HepG2 (cell line): ENCODE results near the gene NEDD4L. TPM values are rescaled to one million over a fixed set of nuclear protein-coding genes. Genes with fewer than 3 reads are reported as not detected.

Experiments
- ATAC-seq: fragments of 200-7000 bp; cut with Tn5 transposase; 3 replicates; pipeline ENCODE4 v1.9.1; 2020; ENCODE audit warnings: mild to moderate bottlenecking, moderate library complexity
- BruUV-seq: library from RNA; stranded (reverse); fragments of 400-500 nt; replicated peaks from 2 replicates; lab custom pipeline; 2021; lab: Mats Ljungman, UMichigan
- CTCF ChIA-PET: fragments of 300-600 bp; formaldehyde crosslinking; extraction: SDS; loops from one replicate; lab custom pipeline; 2021; ENCODE audit warnings: low total read pairs, inconsistent platforms, low intra/inter-chr PET ratio; lab: Yijun Ruan, JAX
- POLR2A ChIA-PET: fragments of 350-600 bp; sonication (Branson Sonifier 250); formaldehyde crosslinking; loops from one replicate; lab custom pipeline; 2020; ENCODE audit warnings: antibody characterized with exemption, inconsistent platforms; lab: Yijun Ruan, JAX
- DNase-seq: peaks from one replicate; pipeline ENCODE4 v3.0.0-alpha.2; 2015; ENCODE audit warnings: low spot score
- FAIRE-seq: peaks from 3 replicates; lab custom pipeline; 2011; peaks lifted over from hg19 to GRCh38; lab: Jason Lieb, UNC
- H2AFZ ChIP-seq: one replicate; pipeline ENCODE4 v1.6.1; 2011; ENCODE audit warnings: low read length, inconsistent platforms
- H3K27ac ChIP-seq: fragments of 300-600 bp; 3 replicates; pipeline ENCODE4 v1.8.0; 2011; ENCODE audit warnings: mixed run types, mild to moderate bottlenecking, mixed read lengths, low read length, inconsistent platforms; ENCODE audit not compliant: insufficient read depth; ENCODE audit errors: extremely low read length
- H3K27me3 ChIP-seq, 2 experiments: fragments of 200-600 bp in 1 of 2; 2 replicates in 1 of 2; 3 replicates in 1 of 2; pipeline versions ENCODE4 v1.6.0 to v1.8.0; 2011; ENCODE audit warnings: low read length in 2 of 2, mild to moderate bottlenecking in 2 of 2, moderate library complexity in 2 of 2, inconsistent platforms in 1 of 2; ENCODE audit not compliant: insufficient read depth in 2 of 2, control insufficient read depth in 1 of 2
- H3K36me3 ChIP-seq, 2 experiments: fragments of 200-600 bp in 1 of 2; replicated peaks in 1 of 2; 2 replicates in 1 of 2; 3 replicates in 1 of 2; pipeline versions ENCODE4 v1.5.1 to v1.8.0; 2011; ENCODE audit warnings: low read length in 2 of 2, inconsistent platforms in 1 of 2; ENCODE audit not compliant: insufficient read depth in 2 of 2, control insufficient read depth in 1 of 2
- H3K4me1 ChIP-seq: 2 replicates; pipeline ENCODE4 v1.5.1; 2012; ENCODE audit warnings: low read length, inconsistent platforms; ENCODE audit not compliant: insufficient read depth
- H3K4me2 ChIP-seq: 2 replicates; pipeline ENCODE4 v1.6.0; 2011; ENCODE audit warnings: low read depth, low read length, inconsistent platforms
- H3K4me3 ChIP-seq, 3 experiments: fragments of 200-600 bp in 1 of 3; sonication (generic), shearing (Covaris generic) in 1 of 3; replicated peaks in 1 of 3; 2 replicates each; pipeline ENCODE4 v1.5.1; 2011 to 2016; ENCODE audit warnings: low read length in 3 of 3, inconsistent platforms in 2 of 3, low read depth in 2 of 3, mild to moderate bottlenecking in 2 of 3, control low read depth in 1 of 3, mixed read lengths in 1 of 3; ENCODE audit not compliant: insufficient read depth in 1 of 3
- H3K79me2 ChIP-seq: one replicate; pipeline ENCODE4 v1.6.1; 2011; ENCODE audit warnings: low read length, inconsistent platforms; ENCODE audit not compliant: insufficient read depth
- H3K9ac ChIP-seq: 2 replicates; pipeline ENCODE4 v1.6.0; 2011; ENCODE audit warnings: mild to moderate bottlenecking, low read depth, low read length, inconsistent platforms; ENCODE audit not compliant: insufficient read depth
- H3K9me3 ChIP-seq: 2 replicates; pipeline ENCODE4 v1.5.1; 2012; ENCODE audit warnings: mild to moderate bottlenecking, low read length
- H4K20me1 ChIP-seq: 2 replicates; pipeline ENCODE4 v1.6.0; 2011; ENCODE audit warnings: inconsistent platforms, mild to moderate bottlenecking, low read length, moderate library complexity; ENCODE audit not compliant: insufficient read depth
- CCDC6 ChIP-seq: sonication (generic); formaldehyde crosslinking; IDR thresholded peaks from 2 replicates; pipeline ENCODE4 v1.8.1; 2022; ENCODE audit warnings: mild to moderate bottlenecking, missing genetic modification reagents, moderate library complexity
- CHCHD3 ChIP-seq: sonication (generic); formaldehyde crosslinking; IDR thresholded peaks from 2 replicates; pipeline ENCODE4 v1.8.0; 2022; ENCODE audit warnings: mild to moderate bottlenecking, missing genetic modification reagents, moderate library complexity
- GPN1 ChIP-seq: sonication (generic); formaldehyde crosslinking; IDR thresholded peaks from 2 replicates; pipeline ENCODE4 v1.5.1; 2020; ENCODE audit warnings: missing genetic modification reagents, borderline replicate concordance
- NFYC ChIP-seq: IDR thresholded peaks from 2 replicates; pipeline ENCODE4 v1.6.1; 2016; ENCODE audit warnings: missing genetic modification reagents, missing compliant biosample characterization
- NONO ChIP-seq, 2 experiments: fragments of 450-650 bp in 1 of 2; sonication (generic) in 1 of 2; formaldehyde crosslinking in 1 of 2; IDR thresholded peaks in 1 of 2; conservative IDR thresholded peaks in 1 of 2; 2 replicates each; pipeline versions ENCODE4 v1.6.1 to v1.8.0; 2017 to 2022; ENCODE audit warnings: mild to moderate bottlenecking in 1 of 2, missing genetic modification reagents in 1 of 2, moderate library complexity in 1 of 2
- RFXANK ChIP-seq: IDR thresholded peaks from 2 replicates; pipeline ENCODE4 v1.6.1; 2016
- SMAD9 ChIP-seq: sonication (generic); formaldehyde crosslinking; IDR thresholded peaks from 2 replicates; pipeline ENCODE4 v1.5.1; 2020; ENCODE audit warnings: mild to moderate bottlenecking, missing genetic modification reagents
- ZBTB38 ChIP-seq: sonication (generic); formaldehyde crosslinking; IDR thresholded peaks from 2 replicates; pipeline ENCODE4 v1.5.1; 2020; ENCODE audit warnings: mild to moderate bottlenecking, missing genetic modification reagents
- ZFP90 ChIP-seq: sonication (generic); formaldehyde crosslinking; IDR thresholded peaks from 2 replicates; pipeline ENCODE4 v1.8.0; 2022; ENCODE audit warnings: missing genetic modification reagents, mild to moderate bottlenecking, inconsistent platforms, borderline replicate concordance
- ZNF558 ChIP-seq: sonication (generic); formaldehyde crosslinking; IDR thresholded peaks from 2 replicates; pipeline ENCODE4 v1.9.0; 2022; ENCODE audit warnings: mild to moderate bottlenecking, missing genetic modification reagents, borderline replicate concordance
- ZNF569 ChIP-seq: sonication (generic); formaldehyde crosslinking; IDR thresholded peaks from 2 replicates; pipeline ENCODE4 v1.5.0; 2020; ENCODE audit warnings: mild to moderate bottlenecking, missing genetic modification reagents, moderate library complexity, borderline replicate concordance
- ZNF605 ChIP-seq: sonication (generic); formaldehyde crosslinking; IDR thresholded peaks from 2 replicates; pipeline ENCODE4 v1.8.0; 2022; ENCODE audit warnings: mild to moderate bottlenecking, missing genetic modification reagents
- ZNF776 ChIP-seq: sonication (generic); formaldehyde crosslinking; IDR thresholded peaks from 2 replicates; pipeline ENCODE4 v1.4.0; 2020; ENCODE audit warnings: mild to moderate bottlenecking, missing genetic modification reagents
- ZNF777 ChIP-seq: sonication (generic); formaldehyde crosslinking; IDR thresholded peaks from 2 replicates; pipeline ENCODE4 v1.4.0; 2020; ENCODE audit warnings: missing genetic modification reagents
- WGBS: methylation state at CpG from one replicate; pipeline ENCODE4 v1.1.6; 2017; ENCODE audit warnings: low lambda C conversion rate; 5-methylcytosine and 5-hydroxymethylcytosine counted together
- in situ Hi-C: cut with HindIII; loops from 2 replicates; pipeline ENCODE4 v1.10.0; 2017; ENCODE audit warnings: low pct_unique_long_range_greater_than_20kb; ENCODE audit not compliant: extremely low pct_ligation_motif_present
- intact Hi-C: fragments of 100-400 bp; cut with micrococcal nuclease; formaldehyde crosslinking; loops from one replicate; pipeline ENCODE4 v1.10.0; 2022; ENCODE audit not compliant: unreplicated experiment
- polyA plus RNA-seq, 8 experiments: library from polyadenylated mRNA; depleted of rRNA in 3 of 8; stranded (reverse) in 7 of 8; unstranded in 1 of 8; fragments of >200 nt; fragmentation: Illumina TruSeq in 4 of 8; extraction: Trizol in 4 of 8; gene quantifications; 2 replicates each; pipeline versions ENCODE4 v1.2.1 to v1.2.3, GENCODE V29; 2011 to 2016; ENCODE audit warnings: low read depth in 4 of 8, missing spikeins in 1 of 8, mixed read lengths in 1 of 8; ENCODE audit not compliant: insufficient read depth in 1 of 8
- total RNA-seq, 5 experiments: library from RNA; depleted of rRNA; stranded (reverse); fragments of >200 nt; fragmentation: Illumina TruSeq; extraction: Trizol; gene quantifications; 2 replicates each; pipeline ENCODE4 v1.2.3, GENCODE V29; 2016; ENCODE audit warnings: low read depth in 1 of 5
- TF ChIP-seq, protein P1 (sequence below): sonication (generic); formaldehyde crosslinking; IDR thresholded peaks from 2 replicates; pipeline ENCODE4 v1.9.0; 2021; ENCODE audit warnings: missing genetic modification reagents, mild to moderate bottlenecking, borderline replicate concordance
- TF ChIP-seq, protein P2 (sequence below): sonication (generic); formaldehyde crosslinking; IDR thresholded peaks from 2 replicates; pipeline ENCODE4 v1.9.0; 2021; ENCODE audit warnings: mild to moderate bottlenecking, missing genetic modification reagents
- TF ChIP-seq, protein P3 (sequence below): sonication (generic); formaldehyde crosslinking; IDR thresholded peaks from 2 replicates; pipeline ENCODE4 v1.4.0; 2020; ENCODE audit warnings: low read depth, mild to moderate bottlenecking, missing genetic modification reagents

The NEDD4L gene
- total and polyA plus RNA-seq, 2 of the 13 experiments (the other 11 are each of a cell fraction or from before 2014, with no cell fraction given) = 168 to 390 TPM

DNA sequence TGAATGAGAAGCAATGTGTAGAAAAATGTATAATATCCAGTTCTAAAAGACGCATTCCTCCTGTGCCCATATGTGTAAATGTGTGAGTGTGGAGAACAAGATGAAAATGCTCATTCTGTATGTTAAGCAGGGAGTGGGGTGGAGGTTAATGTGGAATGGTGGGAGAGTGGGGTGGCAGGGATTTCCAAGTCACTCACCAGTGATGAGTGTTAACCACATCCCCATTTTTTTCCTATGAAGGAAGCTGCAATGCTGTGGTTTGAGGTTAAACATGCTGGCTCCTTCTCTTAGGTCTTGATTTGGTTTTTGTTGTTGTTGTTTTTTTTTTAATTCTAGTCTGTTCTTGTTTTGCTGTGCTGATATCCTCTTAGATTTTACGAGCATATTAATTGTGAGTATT lies 169.4 kb downstream of the NEDD4L start:
- 100% methylated on average over 2 of the region's 2 CpGs for WGBS
- no peaks in the 10 kb centered on the region for H4K20me1 ChIP-seq
- no peak overlapping the region for H2AFZ ChIP-seq
- intact Hi-C loops = no loop called here
- H3K4me2 ChIP-seq = no peak overlapping the region
- CTCF ChIA-PET = no interaction called here
- in situ Hi-C loops = no loop called here
- no peaks in the 10 kb centered on the region for H3K9me3 ChIP-seq
- no peaks in the 10 kb centered on the region for H3K36me3 ChIP-seq
- no peak overlapping the region for H3K9ac ChIP-seq
- FAIRE-seq = no peak
- peaks cover 11% of the 10 kb centered on the region for H3K4me1 ChIP-seq
- no peak for ATAC-seq
- POLR2A ChIA-PET = no interaction called here
- no peaks in the 10 kb centered on the region for H3K79me2 ChIP-seq
- no peak overlapping the region for H3K27ac ChIP-seq
- H3K4me3 ChIP-seq = no peak overlapping the region
- H3K27me3 ChIP-seq = no peaks in the 10 kb centered on the region
- DNase-seq = no peak
- BruUV-seq = no TSS peak
- no peak for TF ChIP-seq ZNF776 (CRISPR knock-in tag)
- TF ChIP-seq, protein P1, sequence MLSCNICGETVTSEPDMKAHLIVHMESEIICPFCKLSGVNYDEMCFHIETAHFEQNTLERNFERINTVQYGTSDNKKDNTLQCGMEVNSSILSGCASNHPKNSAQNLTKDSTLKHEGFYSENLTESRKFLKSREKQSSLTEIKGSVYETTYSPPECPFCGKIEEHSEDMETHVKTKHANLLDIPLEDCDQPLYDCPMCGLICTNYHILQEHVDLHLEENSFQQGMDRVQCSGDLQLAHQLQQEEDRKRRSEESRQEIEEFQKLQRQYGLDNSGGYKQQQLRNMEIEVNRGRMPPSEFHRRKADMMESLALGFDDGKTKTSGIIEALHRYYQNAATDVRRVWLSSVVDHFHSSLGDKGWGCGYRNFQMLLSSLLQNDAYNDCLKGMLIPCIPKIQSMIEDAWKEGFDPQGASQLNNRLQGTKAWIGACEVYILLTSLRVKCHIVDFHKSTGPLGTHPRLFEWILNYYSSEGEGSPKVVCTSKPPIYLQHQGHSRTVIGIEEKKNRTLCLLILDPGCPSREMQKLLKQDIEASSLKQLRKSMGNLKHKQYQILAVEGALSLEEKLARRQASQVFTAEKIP = no peak
- no peak for TF ChIP-seq ZBTB38
- TF ChIP-seq RFXANK (CRISPR knock-in tag) = no peak
- no peak for TF ChIP-seq CHCHD3 (CRISPR knock-in tag)
- no peak for TF ChIP-seq NFYC (CRISPR knock-in tag)
- no peak for TF ChIP-seq ZNF569
- TF ChIP-seq ZNF777 (CRISPR knock-in tag) = no peak
- TF ChIP-seq SMAD9 (CRISPR knock-in tag) = no peak
- no peak for TF ChIP-seq CCDC6 (CRISPR knock-in tag)
- TF ChIP-seq ZNF558 (CRISPR knock-in tag) = no peak
- TF ChIP-seq ZFP90 (CRISPR knock-in tag) = no peak
- TF ChIP-seq ZNF605 (CRISPR knock-in tag) = no peak
- no peak for TF ChIP-seq GPN1 (CRISPR knock-in tag)
- TF ChIP-seq, protein P2, sequence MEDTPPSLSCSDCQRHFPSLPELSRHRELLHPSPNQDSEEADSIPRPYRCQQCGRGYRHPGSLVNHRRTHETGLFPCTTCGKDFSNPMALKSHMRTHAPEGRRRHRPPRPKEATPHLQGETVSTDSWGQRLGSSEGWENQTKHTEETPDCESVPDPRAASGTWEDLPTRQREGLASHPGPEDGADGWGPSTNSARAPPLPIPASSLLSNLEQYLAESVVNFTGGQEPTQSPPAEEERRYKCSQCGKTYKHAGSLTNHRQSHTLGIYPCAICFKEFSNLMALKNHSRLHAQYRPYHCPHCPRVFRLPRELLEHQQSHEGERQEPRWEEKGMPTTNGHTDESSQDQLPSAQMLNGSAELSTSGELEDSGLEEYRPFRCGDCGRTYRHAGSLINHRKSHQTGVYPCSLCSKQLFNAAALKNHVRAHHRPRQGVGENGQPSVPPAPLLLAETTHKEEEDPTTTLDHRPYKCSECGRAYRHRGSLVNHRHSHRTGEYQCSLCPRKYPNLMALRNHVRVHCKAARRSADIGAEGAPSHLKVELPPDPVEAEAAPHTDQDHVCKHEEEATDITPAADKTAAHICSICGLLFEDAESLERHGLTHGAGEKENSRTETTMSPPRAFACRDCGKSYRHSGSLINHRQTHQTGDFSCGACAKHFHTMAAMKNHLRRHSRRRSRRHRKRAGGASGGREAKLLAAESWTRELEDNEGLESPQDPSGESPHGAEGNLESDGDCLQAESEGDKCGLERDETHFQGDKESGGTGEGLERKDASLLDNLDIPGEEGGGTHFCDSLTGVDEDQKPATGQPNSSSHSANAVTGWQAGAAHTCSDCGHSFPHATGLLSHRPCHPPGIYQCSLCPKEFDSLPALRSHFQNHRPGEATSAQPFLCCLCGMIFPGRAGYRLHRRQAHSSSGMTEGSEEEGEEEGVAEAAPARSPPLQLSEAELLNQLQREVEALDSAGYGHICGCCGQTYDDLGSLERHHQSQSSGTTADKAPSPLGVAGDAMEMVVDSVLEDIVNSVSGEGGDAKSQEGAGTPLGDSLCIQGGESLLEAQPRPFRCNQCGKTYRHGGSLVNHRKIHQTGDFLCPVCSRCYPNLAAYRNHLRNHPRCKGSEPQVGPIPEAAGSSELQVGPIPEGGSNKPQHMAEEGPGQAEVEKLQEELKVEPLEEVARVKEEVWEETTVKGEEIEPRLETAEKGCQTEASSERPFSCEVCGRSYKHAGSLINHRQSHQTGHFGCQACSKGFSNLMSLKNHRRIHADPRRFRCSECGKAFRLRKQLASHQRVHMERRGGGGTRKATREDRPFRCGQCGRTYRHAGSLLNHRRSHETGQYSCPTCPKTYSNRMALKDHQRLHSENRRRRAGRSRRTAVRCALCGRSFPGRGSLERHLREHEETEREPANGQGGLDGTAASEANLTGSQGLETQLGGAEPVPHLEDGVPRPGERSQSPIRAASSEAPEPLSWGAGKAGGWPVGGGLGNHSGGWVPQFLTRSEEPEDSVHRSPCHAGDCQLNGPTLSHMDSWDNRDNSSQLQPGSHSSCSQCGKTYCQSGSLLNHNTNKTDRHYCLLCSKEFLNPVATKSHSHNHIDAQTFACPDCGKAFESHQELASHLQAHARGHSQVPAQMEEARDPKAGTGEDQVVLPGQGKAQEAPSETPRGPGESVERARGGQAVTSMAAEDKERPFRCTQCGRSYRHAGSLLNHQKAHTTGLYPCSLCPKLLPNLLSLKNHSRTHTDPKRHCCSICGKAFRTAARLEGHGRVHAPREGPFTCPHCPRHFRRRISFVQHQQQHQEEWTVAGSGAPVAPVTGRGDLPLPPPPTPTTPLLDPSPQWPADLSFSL (CRISPR knock-in tag) = no peak
- no peak for TF ChIP-seq NONO (IDR thresholded peaks at IDR 0.05)
- no peak for TF ChIP-seq NONO (CRISPR knock-in tag; conservative IDR thresholded peaks at IDR 0.05)
- TF ChIP-seq, protein P3, sequence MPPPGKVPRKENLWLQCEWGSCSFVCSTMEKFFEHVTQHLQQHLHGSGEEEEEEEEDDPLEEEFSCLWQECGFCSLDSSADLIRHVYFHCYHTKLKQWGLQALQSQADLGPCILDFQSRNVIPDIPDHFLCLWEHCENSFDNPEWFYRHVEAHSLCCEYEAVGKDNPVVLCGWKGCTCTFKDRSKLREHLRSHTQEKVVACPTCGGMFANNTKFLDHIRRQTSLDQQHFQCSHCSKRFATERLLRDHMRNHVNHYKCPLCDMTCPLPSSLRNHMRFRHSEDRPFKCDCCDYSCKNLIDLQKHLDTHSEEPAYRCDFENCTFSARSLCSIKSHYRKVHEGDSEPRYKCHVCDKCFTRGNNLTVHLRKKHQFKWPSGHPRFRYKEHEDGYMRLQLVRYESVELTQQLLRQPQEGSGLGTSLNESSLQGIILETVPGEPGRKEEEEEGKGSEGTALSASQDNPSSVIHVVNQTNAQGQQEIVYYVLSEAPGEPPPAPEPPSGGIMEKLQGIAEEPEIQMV = no peak
